Activated CD4-positive, alpha-beta memory T cell treated with anti-CD3 and anti-CD28 coated beads, Interleukin-2, amount 10 ng/mL, durations not matched to agents 7 days and 5 days (primary cell): ENCODE data around the gene ILF3. TPM values are rescaled to one million over a fixed set of nuclear protein-coding genes. Genes with fewer than 3 reads are reported as not detected.

ENCODE experiments used
- CTCF ChIA-PET: fragments of 350-600 bp; sonication (Branson Sonifier 250); formaldehyde crosslinking; loops from one replicate; lab custom pipeline; 2021; ENCODE audit warnings: antibody characterized with exemption, inconsistent platforms; lab: Charles Lee
- POLR2A ChIA-PET: fragments of 350-600 bp; sonication (Branson Sonifier 250); formaldehyde crosslinking; loops from one replicate; lab custom pipeline; 2021; ENCODE audit warnings: antibody characterized with exemption; lab: Charles Lee
- DNase-seq: peaks from one replicate; pipeline ENCODE4 v3.0.0-alpha.2; 2020
- H3K27ac Mint-ChIP-seq: one replicate; pipeline ENCODE4 v1.8.0; 2021; ENCODE audit warnings: mild to moderate bottlenecking, mixed read lengths
- H3K27me3 Mint-ChIP-seq: one replicate; pipeline ENCODE4 v1.8.0; 2021; ENCODE audit warnings: mixed read lengths
- H3K36me3 Mint-ChIP-seq: one replicate; pipeline ENCODE4 v1.8.0; 2021; ENCODE audit warnings: low read depth, mixed read lengths
- H3K4me1 Mint-ChIP-seq: one replicate; pipeline ENCODE4 v1.8.0; 2021; ENCODE audit warnings: mixed read lengths
- H3K4me3 Mint-ChIP-seq: one replicate; pipeline ENCODE4 v1.8.0; 2021; ENCODE audit warnings: mild to moderate bottlenecking, mixed read lengths
- H3K9me3 Mint-ChIP-seq: one replicate; pipeline ENCODE4 v1.8.0; 2021; ENCODE audit warnings: mixed read lengths
- total RNA-seq, 2 experiments: library from RNA; stranded (reverse); gene quantifications; one replicate each; pipeline ENCODE4 v1.2.3, GENCODE V29; 2021

Gene ILF3
- total RNA-seq, 2 experiments from 2014 or later, result 301 to 324 TPM

DNA sequence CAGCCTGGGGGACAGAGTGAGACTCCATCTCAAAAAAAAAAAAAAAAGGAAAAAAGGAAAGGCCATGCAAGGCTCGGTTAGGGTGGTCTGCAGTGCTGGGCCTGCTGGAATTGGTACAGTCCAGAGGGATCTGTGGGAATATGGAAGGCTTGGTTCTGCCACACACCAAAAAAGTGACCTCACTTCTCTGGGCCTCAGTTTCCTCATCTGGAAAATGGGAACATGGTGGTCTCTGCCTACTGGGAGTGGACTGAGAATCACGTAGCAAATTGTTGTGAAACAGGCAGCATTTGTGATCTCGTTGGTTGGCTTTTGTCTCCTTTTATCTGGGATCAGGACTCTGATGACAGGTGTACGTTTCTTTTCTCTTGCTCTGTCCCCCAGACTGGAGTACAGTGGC lies 71.3 kb downstream of the ILF3 start:
- Mint-ChIP-seq H3K9me3 (no peaks in the 10 kb centered on the region), H3K4me3 (no peak overlapping the region), H3K36me3 (peaks cover 43% of the 10 kb centered on the region), H3K27me3 (no peaks in the 10 kb centered on the region), H3K4me1 (peaks cover 53% of the 10 kb centered on the region), H3K27ac (no peak overlapping the region)
- no peak for DNase-seq
- ChIA-PET CTCF (no interaction called here), POLR2A (no interaction called here)

DNA sequence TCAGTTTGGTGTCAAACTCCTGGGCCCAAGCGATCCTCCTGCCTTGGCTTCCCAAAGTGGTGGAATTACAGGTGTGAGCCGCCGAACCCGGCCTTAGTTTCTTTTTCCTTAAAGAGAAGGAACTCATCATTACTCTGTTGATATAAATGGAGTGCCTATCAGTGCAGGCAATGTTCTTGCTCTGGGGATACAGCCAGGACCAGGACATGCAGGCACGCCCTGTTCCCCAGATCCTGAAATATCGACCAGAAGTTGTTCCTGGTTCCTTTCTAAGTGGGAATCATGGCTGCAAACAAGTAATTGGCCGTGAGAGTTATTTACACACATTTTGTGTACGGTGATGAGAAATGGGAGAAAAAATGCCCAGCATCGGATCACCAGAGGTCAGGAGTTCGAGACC lies 72.1 kb downstream of the ILF3 start:
- ChIA-PET CTCF (no interaction called here), POLR2A (no interaction called here)
- Mint-ChIP-seq H3K27me3 (no peaks in the 10 kb centered on the region), H3K27ac (no peak overlapping the region), H3K4me3 (no peak overlapping the region), H3K4me1 (peaks cover 54% of the 10 kb centered on the region), H3K9me3 (no peaks in the 10 kb centered on the region), H3K36me3 (peaks cover 46% of the 10 kb centered on the region)
- no peak for DNase-seq

DNA sequence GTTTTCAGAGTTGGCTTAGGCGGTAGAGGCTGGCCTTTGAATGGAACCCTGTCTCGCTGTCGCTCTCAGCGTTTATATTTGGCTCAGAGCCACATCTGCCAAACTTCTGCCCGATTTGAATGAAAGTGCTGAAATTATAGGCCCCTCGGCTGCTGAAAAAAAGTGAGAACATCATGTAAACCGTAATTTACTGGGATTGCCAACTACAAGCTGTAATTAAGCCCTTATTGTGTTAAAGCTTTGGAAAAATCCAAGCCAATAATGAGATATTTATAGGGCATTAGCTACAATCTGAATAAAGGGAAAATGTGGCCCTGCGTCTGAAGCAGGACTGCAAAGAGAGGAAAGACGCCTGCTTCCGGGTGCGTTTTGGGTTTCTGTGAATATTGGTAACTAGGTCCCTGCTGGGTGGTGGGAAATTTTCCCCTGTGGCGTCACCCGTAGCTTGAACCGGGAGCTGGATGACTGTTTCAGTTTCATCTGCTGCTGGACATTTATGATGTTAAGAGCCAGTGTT lies 73.6 kb downstream of the ILF3 start:
- no peaks in the 10 kb centered on the region for H3K27me3 Mint-ChIP-seq
- H3K27ac Mint-ChIP-seq, result no peak overlapping the region
- no peaks in the 10 kb centered on the region for H3K9me3 Mint-ChIP-seq
- ChIA-PET POLR2A (interaction anchor here (1.1 to 1.4 kb wide), 2 partner anchors 10 to 31 kb away, joined by 4 read pairs; partner anchors contain the start of gene DNM2), CTCF (interaction anchor here (0.8 kb wide), 1 partner anchor 81 kb away, joined by 4 read pairs; no protein-coding TSS in a partner anchor)
- peaks cover 48% of the 10 kb centered on the region for H3K36me3 Mint-ChIP-seq
- peaks cover 56% of the 10 kb centered on the region for H3K4me1 Mint-ChIP-seq
- H3K4me3 Mint-ChIP-seq, result no peak overlapping the region
- DNase-seq, result no peak

DNA sequence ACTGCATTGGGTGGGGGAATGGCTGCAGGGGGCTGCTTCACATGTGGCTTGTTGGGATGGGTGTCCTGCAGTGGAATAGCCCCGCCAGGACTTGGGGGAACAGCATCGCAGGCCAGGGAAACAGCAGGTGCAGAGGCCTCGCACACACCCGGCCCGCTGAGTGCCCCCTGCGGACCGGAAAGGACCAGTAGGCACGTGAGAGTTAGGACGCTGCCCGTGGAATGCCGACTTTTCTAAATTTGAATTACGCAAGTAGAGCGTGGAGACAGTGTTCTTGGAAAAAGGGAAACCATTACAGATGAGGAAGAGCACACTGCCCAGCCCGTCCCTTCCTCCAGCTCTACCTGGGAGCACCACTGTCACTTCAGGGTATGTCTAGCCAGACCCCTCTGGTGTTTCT lies 75.3 kb downstream of the ILF3 start:
- CTCF ChIA-PET, result no interaction called here
- peaks cover 54% of the 10 kb centered on the region for H3K4me1 Mint-ChIP-seq
- H3K27ac Mint-ChIP-seq, result peak overlapping the region; percentile 52

DNA sequence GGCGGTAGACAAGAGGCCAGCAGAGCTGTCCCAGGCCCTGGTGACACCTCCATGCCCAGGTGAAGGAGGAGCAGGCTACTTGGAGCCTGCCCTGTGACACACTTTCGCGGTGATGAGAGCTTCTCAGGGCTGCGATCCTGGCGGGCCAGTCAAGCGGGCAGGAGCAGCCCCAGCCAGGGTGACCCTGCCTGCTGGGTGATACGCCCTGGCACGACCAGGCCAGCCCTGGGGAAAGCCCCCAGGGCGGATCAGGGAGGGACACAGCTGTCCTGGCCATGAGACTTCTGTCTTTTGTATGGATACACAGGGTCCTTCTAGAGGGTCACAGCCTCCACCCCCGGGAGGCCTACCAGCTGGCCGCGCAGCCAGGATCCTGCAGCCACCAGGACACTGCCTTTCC lies 76.8 kb downstream of the ILF3 start:
- POLR2A ChIA-PET, result interaction anchor here (0.6 to 1.6 kb wide), 7 partner anchors 13 to 129 kb away, joined by 3 to 14 read pairs (median 3); partner anchors contain the start of genes DNM2 and QTRT1
- H3K9me3 Mint-ChIP-seq, result no peaks in the 10 kb centered on the region
- peaks cover 52% of the 10 kb centered on the region for H3K4me1 Mint-ChIP-seq
- CTCF ChIA-PET, result interaction anchor here (0.8 to 1.8 kb wide), 5 partner anchors 12 to 31 kb away, joined by 3 to 16 read pairs (median 4); partner anchors contain the start of gene DNM2
- no peaks in the 10 kb centered on the region for H3K27me3 Mint-ChIP-seq
- no peak overlapping the region for H3K4me3 Mint-ChIP-seq
- no peak for DNase-seq
- peak overlapping the region; percentile 82 for H3K27ac Mint-ChIP-seq
- H3K36me3 Mint-ChIP-seq, result peaks cover 42% of the 10 kb centered on the region

More for the DNA sequence above, 75.3 kb downstream of the ILF3 start:
- POLR2A ChIA-PET, result no interaction called here
- no peak for DNase-seq
- Mint-ChIP-seq H3K4me3 (no peak overlapping the region), H3K36me3 (peaks cover 39% of the 10 kb centered on the region), H3K9me3 (no peaks in the 10 kb centered on the region), H3K27me3 (no peaks in the 10 kb centered on the region)

DNA sequence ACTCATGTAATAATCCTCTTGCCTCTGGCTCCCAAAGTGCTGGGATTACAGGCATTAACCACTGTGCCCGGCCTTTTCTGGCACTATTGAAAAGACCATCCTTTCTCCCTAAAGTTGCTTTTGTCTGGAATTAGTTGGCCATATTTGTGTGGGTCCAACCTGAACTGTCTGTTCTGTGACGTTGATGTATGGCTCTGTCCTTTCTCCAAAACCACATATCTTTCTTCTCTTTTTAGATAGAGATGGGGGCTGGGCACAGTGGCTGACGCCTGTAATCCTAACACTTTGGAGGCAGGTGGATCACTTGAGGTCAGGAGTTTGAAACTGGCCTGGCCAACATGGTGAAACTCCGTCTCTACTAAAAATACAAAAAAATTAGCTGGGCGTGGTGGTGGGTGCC lies 81.6 kb downstream of the ILF3 start:
- H3K4me3 Mint-ChIP-seq, result no peak overlapping the region
- peaks cover 48% of the 10 kb centered on the region for H3K36me3 Mint-ChIP-seq
- no peaks in the 10 kb centered on the region for H3K27me3 Mint-ChIP-seq
- CTCF ChIA-PET, result interaction anchor here (0.6 kb wide), 1 partner anchor 132 kb away, joined by 4 read pairs; no protein-coding TSS in a partner anchor
- no peak overlapping the region for H3K27ac Mint-ChIP-seq
- no peak for DNase-seq
- POLR2A ChIA-PET, result interaction anchor here (1.3 kb wide), 1 partner anchor 18 kb away, joined by 5 read pairs; the partner anchor contains the start of gene DNM2
- peaks cover 38% of the 10 kb centered on the region for H3K4me1 Mint-ChIP-seq
- H3K9me3 Mint-ChIP-seq, result peaks cover 12% of the 10 kb centered on the region

DNA sequence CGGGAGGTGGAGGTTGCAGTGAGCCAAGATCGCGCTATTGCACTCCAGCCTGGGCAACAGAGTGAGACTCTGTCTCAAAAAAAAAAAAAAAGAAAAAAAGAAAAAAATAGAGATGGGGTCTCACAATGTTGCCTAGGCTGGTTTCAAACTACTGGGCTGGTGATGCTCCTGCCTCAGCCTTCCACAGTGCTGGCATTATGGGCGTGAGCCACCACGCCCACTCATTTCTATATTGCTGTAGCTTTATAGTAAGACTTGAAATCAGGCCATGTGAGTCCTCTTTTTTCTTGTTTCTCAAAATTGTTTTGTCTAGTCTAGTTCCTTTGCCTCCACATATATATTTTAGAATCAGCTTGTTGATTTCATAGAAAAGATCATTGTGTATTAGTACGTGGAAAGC lies 82.0 kb downstream of the ILF3 start:
- Mint-ChIP-seq H3K36me3 (peaks cover 50% of the 10 kb centered on the region), H3K4me1 (peaks cover 38% of the 10 kb centered on the region), H3K4me3 (no peak overlapping the region), H3K9me3 (peaks cover 12% of the 10 kb centered on the region), H3K27ac (no peak overlapping the region), H3K27me3 (no peaks in the 10 kb centered on the region)
- DNase-seq, result no peak
- ChIA-PET CTCF (interaction anchor here (0.6 kb wide), 1 partner anchor 131 kb away, joined by 4 read pairs; no protein-coding TSS in a partner anchor), POLR2A (interaction anchor here (1.3 kb wide), 1 partner anchor 18 kb away, joined by 5 read pairs; the partner anchor contains the start of gene DNM2)

DNA sequence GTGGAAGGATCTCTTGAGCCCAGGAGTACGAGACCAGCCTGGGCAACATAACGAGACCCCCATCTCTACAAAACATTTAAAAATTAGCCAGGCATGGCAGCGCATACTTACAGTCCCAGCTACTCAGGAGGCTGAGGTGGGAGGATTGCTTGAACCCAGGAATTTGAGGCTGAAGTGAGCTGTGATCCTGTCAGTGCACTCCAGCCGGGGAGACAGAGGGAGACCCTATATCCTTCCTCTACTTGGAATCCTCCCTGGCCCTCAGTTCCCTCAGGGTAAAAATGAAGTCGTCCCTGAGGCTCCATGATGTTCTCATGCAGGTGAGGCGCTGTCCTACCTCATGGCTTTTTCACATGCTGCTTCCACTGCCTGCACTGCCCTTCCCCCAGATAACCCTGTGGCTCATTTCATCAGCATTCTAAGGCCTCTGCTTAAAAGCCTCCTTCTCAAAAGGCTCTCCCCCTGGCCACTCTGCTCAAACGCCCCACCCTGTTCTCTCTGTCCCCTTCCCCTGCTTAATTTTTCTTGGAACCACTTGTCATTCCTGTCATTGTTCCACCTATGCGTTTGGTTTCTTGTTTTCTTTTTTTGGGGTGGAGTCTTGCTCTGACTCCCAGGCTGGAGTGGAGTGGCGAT lies 82.9 kb downstream of the ILF3 start:
- Mint-ChIP-seq H3K36me3 (peaks cover 50% of the 10 kb centered on the region), H3K4me3 (no peak overlapping the region), H3K27me3 (no peaks in the 10 kb centered on the region), H3K9me3 (peaks cover 12% of the 10 kb centered on the region), H3K27ac (no peak overlapping the region), H3K4me1 (peaks cover 34% of the 10 kb centered on the region)
- CTCF ChIA-PET, result no interaction called here
- POLR2A ChIA-PET, result interaction anchor here (1.3 kb wide), 1 partner anchor 19 kb away, joined by 5 read pairs; the partner anchor contains the start of gene DNM2
- no peak for DNase-seq

DNA sequence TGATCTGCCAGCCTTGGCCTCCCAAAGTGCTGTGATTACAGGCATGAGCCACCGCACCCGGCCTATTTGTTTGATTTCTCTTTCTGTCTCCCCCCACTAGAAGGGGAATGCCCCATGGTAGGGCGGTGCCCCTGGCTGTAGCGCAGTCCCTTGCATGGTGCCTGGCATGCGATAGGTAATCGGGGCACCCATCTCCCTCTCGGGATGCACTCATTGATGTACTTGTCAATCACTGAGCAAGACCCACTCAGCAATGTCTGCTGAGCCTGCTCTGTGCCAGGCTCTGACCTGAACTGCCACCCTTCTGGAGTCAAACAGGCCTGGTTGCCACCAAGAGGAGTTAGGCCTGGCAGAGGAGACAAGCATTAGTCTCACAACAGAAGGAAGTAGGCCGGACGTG lies 83.6 kb downstream of the ILF3 start:
- Mint-ChIP-seq H3K4me3 (no peak overlapping the region), H3K27me3 (no peaks in the 10 kb centered on the region), H3K36me3 (peaks cover 55% of the 10 kb centered on the region), H3K9me3 (peaks cover 12% of the 10 kb centered on the region), H3K27ac (no peak overlapping the region), H3K4me1 (peaks cover 36% of the 10 kb centered on the region)
- CTCF ChIA-PET, result no interaction called here
- DNase-seq, result no peak
- POLR2A ChIA-PET, result no interaction called here

DNA sequence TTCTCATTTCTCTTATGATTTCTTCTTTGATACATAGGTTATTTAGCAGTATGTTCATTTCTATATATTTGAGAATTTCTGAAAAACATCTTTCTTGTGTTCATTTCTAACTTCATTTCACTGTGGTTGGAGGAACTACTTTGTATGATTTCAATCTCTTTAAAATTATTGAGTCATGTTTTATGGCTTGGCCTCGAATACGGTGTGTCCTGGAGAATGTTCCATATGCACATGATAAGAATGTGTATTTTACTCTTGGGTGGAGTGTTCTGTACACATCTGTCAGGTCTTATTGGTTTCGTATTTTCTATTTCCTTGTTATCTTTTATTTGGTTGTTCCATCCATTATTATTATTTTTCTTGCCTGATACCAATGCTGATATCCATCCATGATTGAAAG lies 86.7 kb downstream of the ILF3 start:
- peaks cover 38% of the 10 kb centered on the region for H3K4me1 Mint-ChIP-seq
- peaks cover 49% of the 10 kb centered on the region for H3K36me3 Mint-ChIP-seq
- H3K27ac Mint-ChIP-seq, result no peak overlapping the region
- no peaks in the 10 kb centered on the region for H3K27me3 Mint-ChIP-seq
- POLR2A ChIA-PET, result no interaction called here
- peaks cover 12% of the 10 kb centered on the region for H3K9me3 Mint-ChIP-seq
- CTCF ChIA-PET, result interaction anchor here (0.6 kb wide), 1 partner anchor 23 kb away, joined by 3 read pairs; the partner anchor contains the start of gene DNM2
- no peak for DNase-seq
- H3K4me3 Mint-ChIP-seq, result no peak overlapping the region

Other genes with a start within 250 kb of the ILF3 start
- gene PDE4A, start 233.8 kb upstream of the ILF3 start, total RNA-seq, result 10 to 100 TPM; 56.2 to 58.1 TPM
- 100 to 1,000 TPM in 1 of 2 experiments, 10 to 100 TPM in 1; 97.1 to 103 TPM for gene KEAP1, start 151.0 kb upstream of the ILF3 start, total RNA-seq
- gene S1PR5, start 136.9 kb upstream of the ILF3 start, total RNA-seq, result under 1 TPM; 0.63 to 0.68 TPM
- gene ATG4D, start 110.4 kb upstream of the ILF3 start, total RNA-seq, result 10 to 100 TPM; 38.1 to 39.2 TPM
- gene KRI1, start 88.3 kb upstream of the ILF3 start, total RNA-seq, result 10 to 100 TPM; 45.5 TPM
- 10 to 100 TPM; 85.4 to 89.4 TPM for gene CDKN2D, start 85.4 kb upstream of the ILF3 start, total RNA-seq
- not detected for gene AP1M2, start 67.0 kb upstream of the ILF3 start, total RNA-seq
- gene SLC44A2, start 28.8 kb upstream of the ILF3 start, total RNA-seq, result 100 to 1,000 TPM; 147 to 152 TPM
- 10 to 100 TPM; 24.0 to 26.4 TPM for gene QTRT1, start 47.1 kb downstream of the ILF3 start, total RNA-seq
- 100 to 1,000 TPM; 277 to 288 TPM for gene DNM2, start 63.7 kb downstream of the ILF3 start, total RNA-seq
- 10 to 100 TPM; 15.7 to 17.3 TPM for gene TMED1, start 181.9 kb downstream of the ILF3 start, total RNA-seq
- 1 to 10 TPM; 1.1 to 1.8 TPM for gene C19orf38, start 194.1 kb downstream of the ILF3 start, total RNA-seq
- 10 to 100 TPM; 39.3 to 40.2 TPM for gene CARM1, start 217.2 kb downstream of the ILF3 start, total RNA-seq